KMS-11 (cell line): Measurements from ENCODE around the gene CENATAC.

Source experiments
- H2AFZ ChIP-seq: fragments of 200-600 bp; sonication (generic); 2 replicates; pipeline ENCODE4 v1.6.1; 2016; ENCODE audit warnings: antibody characterized with exemption, mixed run types, low read depth
- H3K27ac ChIP-seq: fragments of 200-600 bp; sonication (generic); 2 replicates; pipeline ENCODE4 v1.6.1; 2016; ENCODE audit warnings: mild to moderate bottlenecking, mixed run types
- H3K27me3 ChIP-seq: fragments of 200-600 bp; sonication (generic); 2 replicates; pipeline ENCODE4 v1.6.1; 2017; ENCODE audit warnings: mild to moderate bottlenecking, low read depth, mixed run types, moderate library complexity; ENCODE audit not compliant: insufficient read depth
- H3K36me3 ChIP-seq: fragments of 200-600 bp; sonication (generic); 2 replicates; pipeline ENCODE4 v1.6.1; 2017; ENCODE audit warnings: mild to moderate bottlenecking, mixed run types; ENCODE audit not compliant: insufficient read depth
- H3K4me1 ChIP-seq: fragments of 200-600 bp; sonication (generic); 2 replicates; pipeline ENCODE4 v1.6.1; 2016; ENCODE audit warnings: mild to moderate bottlenecking, low read depth, mixed run types; ENCODE audit not compliant: poor library complexity, severe bottlenecking
- H3K4me2 ChIP-seq: fragments of 200-600 bp; sonication (generic); 2 replicates; pipeline ENCODE4 v1.7.0; 2016; ENCODE audit warnings: mild to moderate bottlenecking, mixed run types
- H3K4me3 ChIP-seq: fragments of 200-600 bp; sonication (generic); IDR thresholded peaks from 2 replicates; pipeline ENCODE4 v1.6.1; 2017; ENCODE audit warnings: low read depth, low read length, mixed read lengths; ENCODE audit not compliant: insufficient read depth
- H3K79me2 ChIP-seq: fragments of 200-600 bp; sonication (generic); 2 replicates; pipeline ENCODE4 v1.6.1; 2016; ENCODE audit warnings: low read depth, mixed run types; ENCODE audit not compliant: insufficient read depth
- H3K9ac ChIP-seq: fragments of 200-600 bp; sonication (generic); 2 replicates; pipeline ENCODE4 v1.6.1; 2016; ENCODE audit warnings: mild to moderate bottlenecking, mixed run types
- H4K20me1 ChIP-seq: fragments of 200-600 bp; sonication (generic); 2 replicates; pipeline ENCODE4 v1.6.1; 2016; ENCODE audit warnings: mild to moderate bottlenecking, mixed run types; ENCODE audit not compliant: insufficient read depth
- CTCF ChIP-seq: fragments of 200-600 bp; sonication (generic); conservative IDR thresholded peaks from 2 replicates; pipeline ENCODE4 v1.6.1; 2017; ENCODE audit warnings: low read depth, mild to moderate bottlenecking, antibody characterized with exemption, low read length, moderate library complexity, mixed read lengths

Gene CENATAC

GRCh38 chr11:119018074-119018938 lies 20.4 kb downstream of the CENATAC start, which contains the start of the genes RPS25 and TRAPPC4:
Gene RPS25 (minus strand): TSS chr11:119018343. CDS start chr11:119018284, 59 bp downstream.
Gene TRAPPC4 (plus strand): TSS chr11:119018766. CDS start chr11:119018796, 30 bp downstream.
- H3K36me3 ChIP-seq: no peaks in the 10 kb centered on the region; the same call in 1 of the 2 replicates
- H4K20me1 ChIP-seq: no peaks in the 10 kb centered on the region
- H2AFZ ChIP-seq: peak within 1 kb of the TSS; percentile 24

GRCh38 chr11:119019996-119020395 lies 22.1 kb downstream of the CENATAC start:
- H3K36me3 ChIP-seq: no peaks in the 10 kb centered on the region; the same call in 1 of the 2 replicates
- H4K20me1 ChIP-seq: no peaks in the 10 kb centered on the region
- no peak overlapping the region for H3K4me3 ChIP-seq
- H3K4me1 ChIP-seq: peaks cover 58% of the 10 kb centered on the region
- TF ChIP-seq CTCF: no peak
- peaks cover 69% of the 10 kb centered on the region for H3K79me2 ChIP-seq
- peak overlapping the region; percentile 78; the same call in 1 of the 2 replicates for H3K27ac ChIP-seq
- no peak overlapping the region for H2AFZ ChIP-seq
- no peaks in the 10 kb centered on the region for H3K27me3 ChIP-seq
- peak overlapping the region; percentile 89; the same call in 1 of the 2 replicates for H3K9ac ChIP-seq
- peak overlapping the region; percentile 68 for H3K4me2 ChIP-seq

More at GRCh38 chr11:119018074-119018938, 20.4 kb downstream of the CENATAC start, which contains the start of the genes RPS25 and TRAPPC4:
- peaks cover 41% of the 10 kb centered on the region for H3K4me1 ChIP-seq
- H3K4me2 ChIP-seq: peak within 1 kb of the TSS; percentile 88
- H3K79me2 ChIP-seq: peaks cover 58% of the 10 kb centered on the region
- H3K4me3 ChIP-seq: no peak within 1 kb of the TSS
- TF ChIP-seq CTCF: no peak
- no peaks in the 10 kb centered on the region for H3K27me3 ChIP-seq
- H3K27ac ChIP-seq: peak within 1 kb of the TSS; percentile 78
- H3K9ac ChIP-seq: peak within 1 kb of the TSS; percentile 89

GRCh38 chr11:119021631-119022030 lies 23.7 kb downstream of the CENATAC start:
- Histone ChIP-seq H3K36me3 (no peaks in the 10 kb centered on the region; the same call in 1 of the 2 replicates), H3K27ac (peak overlapping the region; percentile 87), H3K79me2 (peaks cover 63% of the 10 kb centered on the region), H3K4me2 (peak overlapping the region; percentile 68), H3K9ac (no peak overlapping the region), H3K4me1 (peaks cover 66% of the 10 kb centered on the region), H4K20me1 (no peaks in the 10 kb centered on the region), H3K27me3 (no peaks in the 10 kb centered on the region), H3K4me3 (no peak overlapping the region), H2AFZ (no peak overlapping the region)
- TF ChIP-seq CTCF: no peak

- Histone ChIP-seq H3K27me3 (no peaks in the 10 kb centered on the region), H3K4me2 (peak overlapping the region; percentile 96), H3K4me3 (no peak overlapping the region), H3K79me2 (peaks cover 68% of the 10 kb centered on the region), H3K9ac (peak overlapping the region; percentile 38; the same call in 1 of the 2 replicates), H4K20me1 (no peaks in the 10 kb centered on the region), H3K36me3 (no peaks in the 10 kb centered on the region; the same call in 1 of the 2 replicates), H3K4me1 (peaks cover 81% of the 10 kb centered on the region), H3K27ac (peak overlapping the region; percentile 87), H2AFZ (no peak overlapping the region)
- TF ChIP-seq CTCF: no peak
Measured at GRCh38 chr11:119023741-119024140, 25.8 kb downstream of the CENATAC start.
